ENCODE measurements around the gene HCK.

GRCh38 chr20:32110727-32111126 lies 58.7 kb downstream of the HCK start:
- TF ChIP-seq GATA3 (IDR thresholded peaks at IDR 0.05; ENCODE audit: low read depth, low read length) (no peak), GATA2 (IDR thresholded peaks at IDR 0.05; ENCODE audit: low read depth, low read length) (no peak)

All from SH-SY5Y (cell line).